IPS DF 6.9 (cell line): Measurements from ENCODE around the gene MMRN2.
"Not testable (repeated sequence)": the region's sequence is repeated elsewhere in the genome, so short reads cannot be mapped to it uniquely, and the experiment has no call there.

Experiments used
- DNase-seq: peaks from one replicate; pipeline ENCODE4 v3.0.0-alpha.2; 2013; ENCODE audit warnings: low read depth, low spot score
- H3K27ac ChIP-seq: one replicate; pipeline ENCODE4 v1.5.1; 2013; ENCODE audit warnings: low read length, control low read depth
- H3K27me3 ChIP-seq: 2 replicates; pipeline ENCODE4 v1.6.1; 2013; ENCODE audit warnings: mild to moderate bottlenecking, low read length; ENCODE audit not compliant: control insufficient read depth, insufficient read depth
- H3K36me3 ChIP-seq: 2 replicates; pipeline ENCODE4 v1.6.1; 2013; ENCODE audit warnings: low read length; ENCODE audit not compliant: control insufficient read depth, insufficient read depth
- H3K4me1 ChIP-seq: 2 replicates; pipeline ENCODE4 v1.6.1; 2013; ENCODE audit warnings: low read length; ENCODE audit not compliant: control insufficient read depth, insufficient read depth
- H3K4me3 ChIP-seq: 2 replicates; pipeline ENCODE4 v1.5.1; 2013; ENCODE audit warnings: mild to moderate bottlenecking, low read length
- H3K9me3 ChIP-seq: 2 replicates; pipeline ENCODE4 v1.6.1; 2013; ENCODE audit warnings: low read length, inconsistent platforms; ENCODE audit not compliant: control insufficient read depth, insufficient read depth
- WGBS: extraction: QIAGEN DNeasy Blood & Tissue Kit; methylation state at CpG from one replicate; pipeline ENCODE4 v1.1.7; 2013; ENCODE audit warnings: mixed read lengths, missing lambda C conversion rate; ENCODE audit not compliant: insufficient read length, insufficient coverage; 5-methylcytosine and 5-hydroxymethylcytosine counted together

MMRN2 gene

GRCh38 chr10:86940677-86941076 is 16.7 kb downstream of the MMRN2 start:
- Histone ChIP-seq H3K4me3 (no peak overlapping the region), H3K27me3 (no peaks in the 10 kb centered on the region), H3K9me3 (no peaks in the 10 kb centered on the region), H3K36me3 (no peaks in the 10 kb centered on the region), H3K4me1 (peaks cover 5% of the 10 kb centered on the region), H3K27ac (no peak overlapping the region)
- no peak for DNase-seq
- WGBS, result no CpG with 5 or more reads among the region's 6 CpGs

- WGBS, result no CpG with 5 or more reads among the region's 16 CpGs
- not testable (repeated sequence) for H3K27ac ChIP-seq, DNase-seq, H3K4me1 ChIP-seq, H3K9me3 ChIP-seq, H3K27me3 ChIP-seq, H3K36me3 ChIP-seq, H3K4me3 ChIP-seq
These were observed 17.3 kb downstream of the MMRN2 start for GRCh38 chr10:86940076-86940475.

DNA sequence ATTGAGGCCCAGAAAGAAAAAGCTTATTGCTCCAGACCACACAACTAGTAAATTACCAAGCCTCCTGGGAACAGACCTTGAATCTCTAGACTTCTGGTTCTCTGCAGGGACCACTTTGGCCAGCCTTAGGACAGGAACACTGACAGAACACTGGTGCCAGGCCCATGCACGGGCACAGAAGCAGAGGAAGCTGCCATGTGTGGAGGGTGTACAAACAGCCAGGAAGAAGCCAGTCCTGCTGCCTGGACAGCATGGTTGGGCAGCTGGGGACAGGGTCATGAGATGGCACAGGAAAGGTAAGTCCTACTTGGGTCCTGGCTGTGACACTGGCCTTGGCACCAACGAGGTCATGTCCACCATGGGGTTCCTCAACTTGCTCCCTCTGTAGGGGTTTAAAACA is 19.2 kb downstream of the MMRN2 start:
- DNase-seq, result no peak
- no CpG with 5 or more reads among the region's 2 CpGs for WGBS
- H3K9me3 ChIP-seq, result no peaks in the 10 kb centered on the region

DNA sequence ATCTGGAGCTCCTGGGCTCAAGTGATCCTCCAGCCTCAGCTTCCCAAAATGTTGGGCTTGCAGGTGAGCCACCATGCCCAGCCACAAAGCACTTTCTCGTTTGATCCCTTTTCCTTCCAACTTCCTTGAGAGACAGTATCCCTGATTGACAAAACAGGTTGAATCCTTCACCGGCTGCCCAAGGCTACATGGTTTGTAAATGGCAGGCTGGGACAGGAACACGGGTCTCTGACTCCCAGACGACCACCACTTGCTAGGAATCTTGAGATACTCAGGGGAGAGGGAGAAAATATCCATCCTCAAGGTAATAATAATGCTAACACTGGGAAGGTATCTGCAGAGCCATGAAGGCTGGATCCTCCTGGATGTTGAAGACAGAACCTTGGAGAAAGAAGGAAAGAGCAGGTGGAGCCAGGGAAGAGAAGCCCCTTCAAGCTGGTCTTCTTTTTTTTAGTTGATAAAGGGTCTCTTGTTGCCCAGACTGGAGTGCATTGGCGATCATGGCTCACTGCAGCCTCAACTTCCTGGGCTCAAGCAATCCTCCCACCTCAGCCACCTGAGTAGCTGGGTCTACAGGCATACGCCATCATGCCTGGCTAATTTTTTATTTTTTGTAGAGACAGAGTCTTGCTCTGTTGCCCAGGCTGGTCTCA is 19.8 kb downstream of the MMRN2 start:
- Histone ChIP-seq H3K36me3 (no peaks in the 10 kb centered on the region), H3K27ac (no peak overlapping the region), H3K4me1 (peaks cover 1% of the 10 kb centered on the region; the same call in 1 of the 2 replicates), H3K27me3 (no peaks in the 10 kb centered on the region), H3K9me3 (no peaks in the 10 kb centered on the region), H3K4me3 (no peak overlapping the region)
- DNase-seq, result no peak
- WGBS, result no CpG with 5 or more reads among the region's 6 CpGs

More for the DNA sequence above, 19.2 kb downstream of the MMRN2 start:
- H3K36me3 ChIP-seq, result no peaks in the 10 kb centered on the region
- H3K27me3 ChIP-seq, result no peaks in the 10 kb centered on the region
- H3K27ac ChIP-seq, result no peak overlapping the region
- peaks cover 1% of the 10 kb centered on the region; the same call in 1 of the 2 replicates for H3K4me1 ChIP-seq
- no peak overlapping the region for H3K4me3 ChIP-seq

DNA sequence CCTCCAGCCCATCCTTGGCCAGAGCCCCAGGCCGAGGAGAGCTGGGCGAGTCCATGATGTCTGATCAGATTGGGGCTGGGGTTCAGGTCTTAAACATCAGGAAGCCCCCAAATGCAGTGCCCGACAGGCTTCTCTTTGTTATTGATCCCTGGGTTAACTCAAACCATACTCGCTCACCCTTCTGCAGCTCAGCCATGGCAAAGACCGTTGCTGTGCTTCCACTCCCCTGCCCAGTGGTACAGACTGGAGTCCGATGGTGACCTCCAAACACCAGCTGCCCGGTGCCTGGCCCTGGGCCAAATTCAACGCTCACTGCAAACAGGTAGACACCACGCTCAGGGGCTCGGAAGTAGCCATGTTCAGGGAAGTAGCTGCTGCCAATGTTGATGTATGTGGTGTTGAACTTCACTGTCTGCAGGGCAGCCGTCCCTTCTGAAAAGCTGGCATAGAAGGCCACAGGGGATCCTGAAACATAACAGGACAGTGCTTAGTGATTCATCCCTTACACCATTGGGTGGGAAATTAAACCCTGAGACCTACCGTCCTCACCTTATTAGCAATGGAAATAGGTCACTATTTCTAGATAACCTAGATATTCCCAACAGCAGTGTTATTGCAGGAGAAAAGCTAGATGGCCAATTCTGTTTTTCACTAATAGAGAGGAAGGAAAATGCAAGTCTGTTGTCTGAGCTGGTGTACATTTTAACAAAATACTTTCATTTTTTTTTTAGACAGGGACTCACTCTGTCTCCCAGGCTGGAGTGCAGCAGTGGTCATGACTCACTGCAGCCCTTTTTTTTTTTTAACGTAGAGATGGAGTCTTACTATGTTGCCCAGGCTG is 20.5 kb downstream of the MMRN2 start:
- no peak overlapping the region for H3K27ac ChIP-seq
- H3K9me3 ChIP-seq, result no peaks in the 10 kb centered on the region
- H3K4me3 ChIP-seq, result no peak overlapping the region
- DNase-seq, result no peak
- no CpG with 5 or more reads among the region's 13 CpGs for WGBS
- peaks cover 1% of the 10 kb centered on the region; the same call in 1 of the 2 replicates for H3K4me1 ChIP-seq
- H3K36me3 ChIP-seq, result no peaks in the 10 kb centered on the region
- H3K27me3 ChIP-seq, result no peaks in the 10 kb centered on the region

DNA sequence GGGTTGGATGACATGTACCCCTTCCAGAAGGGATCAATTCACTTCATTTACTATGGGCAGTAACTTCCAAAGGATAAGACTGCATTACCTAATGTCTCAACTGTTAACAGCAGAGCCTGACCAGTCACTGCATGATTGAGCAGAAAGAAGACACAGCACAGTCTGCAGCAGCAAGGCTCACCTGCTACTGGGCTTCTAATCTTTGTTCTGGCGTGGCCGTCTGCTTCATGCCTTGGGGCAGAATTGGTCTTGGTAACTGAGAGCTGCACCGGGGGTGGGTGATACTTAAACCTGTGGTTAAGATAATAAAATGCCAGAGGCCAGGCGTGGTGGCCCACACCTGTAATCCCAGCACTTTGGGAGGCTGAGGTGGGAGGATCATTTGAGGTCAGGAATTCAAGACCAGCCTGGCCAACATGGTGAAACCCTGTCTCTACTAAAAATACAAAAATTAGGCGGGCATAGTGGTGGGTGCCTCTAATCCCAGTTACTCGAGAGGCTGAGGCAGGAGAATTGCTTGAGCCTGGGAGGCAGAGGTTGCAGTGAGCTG is 23.2 kb downstream of the MMRN2 start:
- not testable (repeated sequence) for H3K4me3 ChIP-seq, H3K27me3 ChIP-seq, H3K9me3 ChIP-seq, H3K27ac ChIP-seq, DNase-seq, H3K4me1 ChIP-seq, H3K36me3 ChIP-seq
- WGBS, result no CpG with 5 or more reads among the region's 6 CpGs

DNA sequence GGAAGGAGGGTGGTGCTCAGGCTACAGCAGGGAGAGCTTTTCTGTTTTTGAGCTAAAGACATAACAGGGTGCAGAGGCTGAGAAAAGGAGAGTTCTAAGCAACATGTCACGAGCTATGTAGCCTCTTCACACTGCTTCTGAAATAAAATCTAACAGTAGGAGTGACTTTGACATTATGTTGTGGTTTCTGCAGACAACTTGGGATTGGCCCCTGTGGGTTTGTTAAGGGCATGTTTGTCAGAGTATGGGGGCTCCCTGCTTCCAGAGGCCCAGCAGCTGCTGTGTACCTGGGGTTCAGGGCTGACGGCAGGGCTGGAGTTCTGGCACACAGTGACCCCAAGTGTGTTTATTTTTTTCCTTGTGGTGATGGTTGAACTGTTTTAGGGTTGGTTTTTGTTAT is 24.7 kb downstream of the MMRN2 start:
- H3K36me3 ChIP-seq, result peaks cover 3% of the 10 kb centered on the region; the same call in 1 of the 2 replicates
- DNase-seq, result no peak
- no peaks in the 10 kb centered on the region for H3K4me1 ChIP-seq
- no CpG with 5 or more reads among the region's 2 CpGs for WGBS
- H3K9me3 ChIP-seq, result no peaks in the 10 kb centered on the region
- H3K27me3 ChIP-seq, result no peaks in the 10 kb centered on the region
- H3K27ac ChIP-seq, result no peak overlapping the region
- H3K4me3 ChIP-seq, result no peak overlapping the region

GRCh38 chr10:86931872-86932271 is 25.5 kb downstream of the MMRN2 start:
- no peak overlapping the region for H3K27ac ChIP-seq
- no CpG with 5 or more reads among the region's 1 CpG for WGBS

DNA sequence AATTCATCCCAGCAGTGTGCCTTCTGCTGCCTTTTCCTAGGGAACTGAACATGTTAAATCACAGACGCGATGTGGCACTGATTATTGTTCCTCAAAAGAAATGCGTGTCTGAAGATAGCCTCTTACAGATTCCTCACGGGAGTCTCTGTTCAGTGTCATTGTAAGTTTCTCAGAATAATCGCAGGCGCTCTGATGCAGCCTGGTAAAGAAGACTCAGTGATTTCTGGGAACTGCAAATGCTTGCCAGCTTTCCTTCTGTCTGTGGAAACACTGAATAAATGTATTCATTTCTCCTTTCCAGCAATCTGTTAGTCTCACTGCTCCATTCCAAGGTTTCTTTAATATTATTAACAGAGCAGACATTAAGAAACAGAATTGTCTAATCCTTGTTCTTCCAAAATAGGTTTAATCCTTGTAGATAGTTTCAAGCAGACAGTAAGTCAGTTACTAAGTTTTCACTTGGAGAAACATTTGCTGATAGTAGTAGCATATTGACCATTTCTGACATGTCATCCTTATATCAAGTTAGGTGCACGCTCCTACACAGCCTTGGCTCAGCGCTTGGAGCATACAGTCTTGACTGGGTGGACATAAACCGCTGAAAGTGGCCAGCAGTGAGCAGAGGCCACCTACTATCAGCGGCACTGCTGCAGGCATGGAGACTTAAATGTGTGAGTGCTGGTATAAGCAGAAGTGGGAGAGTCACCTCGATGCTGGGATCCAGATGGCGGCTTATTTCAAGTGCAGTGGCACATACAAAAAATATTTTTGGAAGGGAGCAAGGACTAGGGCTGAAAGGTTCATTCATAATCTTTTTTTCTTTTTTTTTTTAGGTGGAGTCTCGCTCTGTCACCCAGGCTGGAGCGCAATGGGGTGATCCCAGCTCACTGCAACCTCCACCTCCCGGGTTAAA is 27.7 kb downstream of the MMRN2 start:
- no CpG with 5 or more reads among the region's 15 CpGs for WGBS
- Histone ChIP-seq H3K27ac (no peak overlapping the region), H3K4me1 (no peaks in the 10 kb centered on the region), H3K4me3 (no peak overlapping the region), H3K27me3 (no peaks in the 10 kb centered on the region), H3K36me3 (peaks cover 3% of the 10 kb centered on the region; the same call in 1 of the 2 replicates), H3K9me3 (no peaks in the 10 kb centered on the region)
- no peak for DNase-seq

More at GRCh38 chr10:86931872-86932271, 25.5 kb downstream of the MMRN2 start:
- Histone ChIP-seq H3K36me3 (peaks cover 3% of the 10 kb centered on the region; the same call in 1 of the 2 replicates), H3K4me3 (no peak overlapping the region), H3K9me3 (no peaks in the 10 kb centered on the region), H3K27me3 (no peaks in the 10 kb centered on the region), H3K4me1 (no peaks in the 10 kb centered on the region)
- no peak for DNase-seq

DNA sequence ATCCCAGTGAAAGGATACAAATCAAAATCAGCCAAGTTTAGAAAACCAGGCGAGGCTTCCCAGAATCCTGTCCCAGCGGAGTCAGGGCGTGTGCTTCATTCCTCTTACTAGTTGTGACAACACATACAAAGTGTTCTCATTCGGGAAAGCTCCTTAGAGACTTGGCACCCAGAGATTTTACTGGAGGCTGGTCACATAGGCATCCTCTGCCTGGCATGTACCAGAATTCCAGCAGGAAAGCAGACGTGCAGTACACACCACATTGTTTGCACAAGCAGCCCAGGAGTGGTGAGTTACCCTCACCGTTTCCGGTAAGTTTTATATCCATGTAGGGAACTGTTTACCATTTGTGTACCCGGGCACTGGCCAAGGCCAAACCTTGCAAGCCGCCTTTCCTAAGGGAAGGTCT is 34.9 kb downstream of the MMRN2 start:
- Histone ChIP-seq H3K27me3 (no peaks in the 10 kb centered on the region), H3K4me1 (no peaks in the 10 kb centered on the region), H3K27ac (no peak overlapping the region), H3K4me3 (no peak overlapping the region), H3K36me3 (peaks cover 20% of the 10 kb centered on the region; the same call in 1 of the 2 replicates), H3K9me3 (no peaks in the 10 kb centered on the region)
- WGBS, result no CpG with 5 or more reads among the region's 9 CpGs
- no peak for DNase-seq
